HG03025 (cell line): Measurements from ENCODE around the gene ONECUT1.
"Not testable (repeated sequence)": the region's sequence is repeated elsewhere in the genome, so short reads cannot be mapped to it uniquely, and the experiment has no call there.

Experiments
- ATAC-seq: cut with Tn5 transposase; IDR thresholded peaks from one replicate; pipeline ENCODE4 v1.9.1; 2021; ENCODE audit warnings: mild to moderate bottlenecking, moderate library complexity; ENCODE audit not compliant: unreplicated experiment, low FRiP score

ONECUT1 gene

DNA sequence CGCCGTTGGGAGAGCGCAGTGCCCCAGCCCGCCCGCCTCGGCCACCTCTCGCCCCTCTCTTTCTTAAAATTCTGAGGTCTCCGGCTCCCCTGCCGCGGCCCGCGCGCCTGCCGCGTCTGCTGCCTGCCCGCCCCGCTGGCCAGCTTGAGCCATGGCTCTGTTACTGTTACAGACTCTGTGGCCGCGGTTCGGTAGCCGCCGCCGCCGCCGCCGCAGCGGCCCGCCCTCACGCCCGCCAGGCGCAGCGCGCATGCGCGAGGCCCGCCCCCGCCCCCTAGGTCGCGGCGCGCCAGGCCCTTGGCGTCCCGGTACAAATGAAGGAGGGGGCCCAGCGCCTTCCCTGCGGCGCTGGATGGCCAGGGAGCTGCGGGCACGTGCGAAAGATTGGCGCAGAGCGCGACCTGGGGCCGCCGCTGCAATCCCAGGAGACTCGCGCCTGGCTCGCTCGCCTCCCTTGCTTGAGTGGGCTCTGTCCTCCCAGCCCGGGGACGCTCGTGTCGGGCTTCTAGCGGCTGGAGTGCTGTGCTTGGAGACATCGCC, at the start of gene ONECUT1:
Gene ONECUT1 (minus strand): TSS at position 168 of the 540 bp plus-strand sequence. CDS start 452 bp downstream, outside the sequence.
- ATAC-seq: peak; percentile 92

GRCh38 chr15:52834379-52834778, 44.2 kb upstream of the ONECUT1 start:
- ATAC-seq: no peak

DNA sequence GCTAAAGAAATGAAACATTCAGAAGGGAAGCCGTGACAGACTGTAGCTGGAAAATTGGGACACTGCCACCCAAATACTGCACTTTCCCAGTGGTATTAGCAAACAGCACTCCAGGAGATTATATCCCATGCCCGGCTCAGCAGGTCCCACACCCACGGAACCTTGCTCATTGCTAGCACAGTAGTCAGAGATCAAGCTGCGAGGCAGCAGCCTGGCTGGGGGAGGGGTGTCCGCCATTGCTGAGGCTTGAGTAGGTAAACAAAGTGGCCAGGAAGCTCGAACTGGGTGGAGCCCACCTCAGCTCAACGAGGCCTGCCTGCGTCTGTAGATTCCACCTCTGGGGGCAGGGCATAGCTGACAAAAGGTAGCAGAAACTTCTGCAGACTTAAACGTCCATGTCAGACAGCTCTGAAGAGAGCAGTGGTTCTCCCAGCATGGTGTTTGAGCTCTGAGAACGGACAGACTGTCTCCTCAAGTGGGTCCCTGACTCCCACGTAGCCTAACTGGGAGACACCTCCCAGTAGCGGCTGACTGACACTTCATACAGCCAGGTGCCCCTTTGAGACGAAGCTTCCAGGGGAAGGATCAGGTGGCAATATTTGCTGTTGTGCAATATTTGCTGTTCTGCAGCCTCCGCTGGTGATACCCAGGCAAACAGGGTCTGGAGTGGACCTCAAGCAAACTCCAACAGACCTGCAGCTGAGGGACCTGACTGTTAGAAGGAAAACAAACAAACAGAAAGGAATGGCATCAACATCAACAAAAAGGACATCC, 34.2 kb upstream of the ONECUT1 start:
- ATAC-seq: not testable (repeated sequence)

DNA sequence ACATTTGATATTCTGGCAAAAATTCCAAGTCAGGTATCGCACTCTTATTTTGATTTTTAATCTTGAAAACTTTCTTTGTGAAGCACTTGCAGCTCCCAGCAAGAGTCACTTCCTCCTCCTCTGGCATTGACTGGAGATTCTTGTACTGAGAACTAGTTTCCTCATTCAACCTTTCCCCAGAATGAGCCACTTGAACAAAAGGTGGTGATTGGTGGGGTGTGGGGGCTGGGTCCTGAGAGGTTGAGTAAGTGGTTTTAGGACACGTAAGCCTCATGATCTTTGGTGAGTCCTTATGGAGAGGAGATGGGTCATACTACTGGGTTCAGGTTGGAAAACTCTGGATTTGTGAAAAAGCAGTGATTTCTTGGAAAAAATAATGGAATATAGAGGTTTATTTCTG, 32.3 kb upstream of the ONECUT1 start:
- no peak for ATAC-seq

DNA sequence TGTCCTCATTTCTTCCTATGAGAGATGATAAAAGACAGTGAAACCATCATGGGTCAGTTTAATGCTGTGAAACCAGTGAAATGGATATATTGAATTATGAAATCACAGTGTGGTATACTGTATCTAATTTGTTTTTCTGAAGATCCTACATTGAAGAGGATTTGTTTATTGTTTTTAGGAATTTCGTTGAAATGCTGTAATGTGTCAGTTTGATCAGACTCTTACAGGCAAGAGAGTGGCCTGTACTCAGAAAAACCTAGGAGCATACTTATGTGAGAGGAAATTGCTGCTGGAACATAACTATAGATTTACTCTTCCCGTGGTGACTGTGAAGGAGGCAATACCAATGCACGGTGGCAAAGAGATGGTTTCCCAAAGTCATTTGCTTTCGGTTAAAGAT, 29.1 kb upstream of the ONECUT1 start:
- no peak for ATAC-seq

- not testable (repeated sequence) for ATAC-seq
Measured at GRCh38 chr15:52815899-52816298, 25.8 kb upstream of the ONECUT1 start.

GRCh38 chr15:52808996-52809395, 18.9 kb upstream of the ONECUT1 start:
- no peak for ATAC-seq

DNA sequence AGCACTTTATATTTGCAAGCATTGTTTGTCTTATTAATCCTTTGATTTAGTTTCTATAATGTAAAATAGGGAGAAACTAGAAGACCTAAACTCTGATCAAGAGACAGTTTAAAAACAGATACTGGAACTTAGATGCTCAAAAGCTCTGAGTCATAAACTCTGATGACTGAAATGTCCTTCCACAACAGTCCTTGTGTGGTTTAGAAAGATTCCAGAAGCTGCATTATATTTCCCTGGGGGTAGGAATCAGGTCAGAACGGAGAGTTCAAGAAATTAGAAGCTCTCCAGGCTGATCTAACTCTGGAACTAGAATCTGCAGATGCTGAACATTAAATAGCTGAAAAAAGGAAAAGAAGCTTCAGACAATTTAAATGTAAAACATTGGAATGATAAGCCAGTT, 18.3 kb upstream of the ONECUT1 start:
- no peak for ATAC-seq

GRCh38 chr15:52806284-52806655, 16.1 kb upstream of the ONECUT1 start:
- ATAC-seq: no peak

- no peak for ATAC-seq
Measured at GRCh38 chr15:52805351-52806283, 15.5 kb upstream of the ONECUT1 start.

GRCh38 chr15:52804526-52805081, 14.5 kb upstream of the ONECUT1 start:
- ATAC-seq: no peak

DNA sequence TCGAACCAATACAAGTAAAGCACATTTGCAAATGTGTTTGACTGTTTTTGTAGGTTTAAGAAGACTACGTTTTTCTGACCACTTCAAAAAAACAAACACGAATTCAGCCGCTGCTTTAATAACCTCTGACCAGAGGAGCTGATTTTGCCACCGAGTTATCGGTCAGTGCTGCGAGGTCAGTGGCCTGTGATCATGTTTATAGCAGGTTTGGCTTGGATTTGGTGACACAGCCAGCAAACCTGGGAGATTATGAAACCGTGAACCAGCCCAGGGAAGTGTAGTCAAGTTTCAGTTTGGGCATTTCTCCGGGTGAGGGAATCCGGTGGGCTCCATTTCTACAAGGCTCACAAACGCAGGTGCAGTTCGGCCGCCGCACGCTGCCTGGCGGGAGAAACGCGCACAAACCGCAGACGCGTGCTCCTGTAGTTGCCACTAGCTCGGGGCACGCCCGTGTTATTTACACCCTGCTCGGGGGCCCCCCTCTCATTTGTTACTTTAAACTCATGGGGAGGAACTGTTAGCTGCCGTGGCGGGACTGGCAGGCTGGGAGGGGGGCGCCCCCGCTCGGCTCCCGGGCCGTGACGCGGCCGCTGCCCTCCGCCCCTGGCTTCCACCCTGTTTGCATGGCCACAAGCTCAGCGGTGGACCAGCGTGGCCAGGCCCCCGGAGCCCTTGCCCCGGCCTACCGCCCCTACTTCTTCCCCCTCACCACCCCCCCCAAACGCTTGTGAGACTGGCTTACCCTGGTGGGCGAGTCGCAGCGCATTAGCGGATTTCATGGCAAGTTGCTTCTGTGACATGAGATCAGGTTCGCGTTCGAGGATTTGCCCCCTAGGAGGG, 13.6 kb upstream of the ONECUT1 start:
- ATAC-seq: no peak

DNA sequence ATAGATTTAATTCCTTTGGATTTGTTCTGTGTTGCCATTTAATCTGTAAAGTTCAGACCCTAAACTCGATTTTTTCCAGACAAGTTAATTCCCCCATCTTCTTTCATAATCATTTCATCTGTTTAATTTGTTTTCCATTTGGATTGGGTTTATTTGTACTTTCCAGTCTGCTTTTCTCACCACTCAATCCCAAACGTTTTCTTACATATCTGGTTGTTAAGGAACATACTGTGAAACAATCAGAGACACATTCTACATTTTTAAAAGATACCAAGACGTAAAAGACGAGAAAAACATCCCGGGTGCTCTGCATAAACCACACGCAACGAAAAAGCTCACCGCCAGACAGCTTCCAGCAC, 13.0 kb upstream of the ONECUT1 start:
- no peak for ATAC-seq

GRCh38 chr15:52802110-52802509, 12.0 kb upstream of the ONECUT1 start:
- no peak for ATAC-seq

DNA sequence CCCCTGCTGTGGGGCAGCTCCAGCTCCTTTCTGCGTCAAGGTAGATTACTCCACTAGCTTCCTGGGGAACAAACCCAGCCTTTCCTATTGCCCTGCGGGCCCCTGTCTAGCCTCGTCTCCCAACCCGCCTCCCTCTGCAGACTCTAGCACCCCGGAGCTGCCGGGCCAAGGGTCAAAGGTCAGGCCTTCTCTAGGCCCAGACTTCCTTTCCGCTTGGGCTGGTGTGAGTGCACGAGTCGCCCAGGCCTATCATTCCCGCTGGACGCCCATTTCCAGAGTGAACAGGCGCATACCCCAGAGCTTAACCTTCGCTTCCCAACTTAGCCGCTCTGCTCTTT, 11.6 kb upstream of the ONECUT1 start:
- no peak for ATAC-seq

GRCh38 chr15:52800828-52801747, 11.0 kb upstream of the ONECUT1 start:
- ATAC-seq: no peak

- ATAC-seq: no peak
Measured at GRCh38 chr15:52799145-52799811, 9.1 kb upstream of the ONECUT1 start.

DNA sequence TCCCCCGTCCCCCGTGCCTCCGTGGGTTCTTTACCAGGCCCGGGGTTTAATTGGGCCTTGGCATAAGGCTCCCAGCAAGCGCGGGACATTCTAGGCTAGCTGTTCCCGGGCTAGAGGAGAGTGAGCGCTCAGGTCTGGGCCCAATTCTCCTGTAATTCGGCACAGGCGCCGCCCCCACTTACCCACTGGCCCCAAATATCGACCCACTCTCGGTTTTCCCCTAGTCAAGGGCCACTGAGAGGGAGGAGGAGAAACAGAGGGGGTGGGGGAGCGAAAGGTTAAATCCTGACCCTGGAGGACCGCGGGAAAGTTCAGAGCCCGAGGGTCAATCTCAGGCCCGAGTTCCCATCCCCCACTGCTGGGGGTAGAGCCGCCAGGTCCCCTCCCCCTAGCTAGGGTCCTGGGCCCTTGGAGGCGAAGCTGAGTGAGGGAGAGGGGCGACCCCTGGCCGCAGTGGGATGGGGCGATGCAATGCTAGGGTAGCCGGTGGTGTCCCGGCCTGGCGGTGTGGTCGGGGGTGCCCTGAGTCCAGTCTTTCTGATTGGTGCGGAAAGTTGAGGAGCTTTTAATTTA, 8.5 kb upstream of the ONECUT1 start:
- no peak for ATAC-seq
